Neuronal stem cell (in vitro differentiated cells): ENCODE measurements around the gene PTCH1.

Experiments used
- DNase-seq: peaks from one replicate; pipeline ENCODE4 v3.0.0-alpha.2; 2013; ENCODE audit warnings: low spot score
- H2AFZ ChIP-seq: one replicate; pipeline ENCODE4 v1.6.1; 2013; ENCODE audit warnings: mild to moderate bottlenecking, low read length, inconsistent platforms
- H2AK5ac ChIP-seq: 2 replicates; pipeline ENCODE4 v1.6.1; 2013; ENCODE audit warnings: low read depth, mild to moderate bottlenecking, inconsistent platforms, low read length, moderate library complexity, mixed read lengths
- H2BK120ac ChIP-seq: 2 replicates; pipeline ENCODE4 v1.6.1; 2013; ENCODE audit warnings: low read depth, mild to moderate bottlenecking, inconsistent platforms, low read length, moderate library complexity, mixed read lengths
- H2BK12ac ChIP-seq: one replicate; pipeline ENCODE4 v1.6.1; 2013; ENCODE audit warnings: low read length, inconsistent platforms
- H2BK15ac ChIP-seq: 2 replicates; pipeline ENCODE4 v1.6.1; 2013; ENCODE audit warnings: mild to moderate bottlenecking, low read length, inconsistent platforms, mixed read lengths
- H2BK5ac ChIP-seq: one replicate; pipeline ENCODE4 v1.6.1; 2013; ENCODE audit warnings: inconsistent platforms, mild to moderate bottlenecking, low read length, moderate library complexity
- H3K14ac ChIP-seq: one replicate; pipeline ENCODE4 v1.6.1; 2013; ENCODE audit warnings: low read length, inconsistent platforms
- H3K18ac ChIP-seq: 2 replicates; pipeline ENCODE4 v1.6.1; 2013; ENCODE audit warnings: low read length, inconsistent platforms
- H3K23ac ChIP-seq: 2 replicates; pipeline ENCODE4 v1.6.1; 2013; ENCODE audit warnings: low read depth, mild to moderate bottlenecking, mixed read lengths, low read length, inconsistent platforms; ENCODE audit not compliant: poor library complexity
- H3K27ac ChIP-seq: replicated peaks from 3 replicates; pipeline ENCODE4 v1.5.1; 2013; ENCODE audit warnings: low read length, inconsistent platforms
- H3K27me3 ChIP-seq, 3 experiments: 2 replicates each; pipeline ENCODE4 v1.6.1; 2013; ENCODE audit warnings: low read length in 3 of 3, mild to moderate bottlenecking in 2 of 3, inconsistent platforms in 1 of 3, low read depth in 1 of 3, mixed read lengths in 1 of 3, moderate library complexity in 1 of 3; ENCODE audit not compliant: control insufficient read depth in 3 of 3, insufficient read depth in 3 of 3
- H3K36me3 ChIP-seq, 2 donors: replicated peaks in 1 of 2; 2 replicates each; pipeline ENCODE4 v1.6.1; 2013; ENCODE audit warnings: low read length in 2 of 2; ENCODE audit not compliant: control insufficient read depth in 2 of 2, insufficient read depth in 2 of 2
- H3K4ac ChIP-seq: 2 replicates; pipeline ENCODE4 v1.6.1; 2013; ENCODE audit warnings: inconsistent platforms, mild to moderate bottlenecking, low read length, moderate library complexity
- H3K4me1 ChIP-seq, 2 donors: 1 replicate in 1 of 2; 2 replicates in 1 of 2; pipeline ENCODE4 v1.6.1; 2013; ENCODE audit warnings: low read length in 2 of 2, low read depth in 1 of 2; ENCODE audit not compliant: control insufficient read depth in 2 of 2, insufficient read depth in 1 of 2
- H3K4me2 ChIP-seq: one replicate; pipeline ENCODE4 v1.6.1; 2013; ENCODE audit warnings: mild to moderate bottlenecking, low read length, inconsistent platforms; ENCODE audit not compliant: insufficient read depth, poor library complexity, severe bottlenecking
- H3K4me3 ChIP-seq, 2 donors: 2 replicates each; pipeline ENCODE4 v1.5.1; 2013; ENCODE audit warnings: low read length in 2 of 2, mild to moderate bottlenecking in 2 of 2, inconsistent platforms in 1 of 2, moderate library complexity in 1 of 2
- H3K79me1 ChIP-seq: one replicate; pipeline ENCODE4 v1.6.1; 2013; ENCODE audit warnings: low read depth, mild to moderate bottlenecking, inconsistent platforms, low read length, moderate library complexity
- H3K9ac ChIP-seq: one replicate; pipeline ENCODE4 v1.6.1; 2013; ENCODE audit warnings: mild to moderate bottlenecking, low read depth, low read length, inconsistent platforms; ENCODE audit not compliant: poor library complexity
- H3K9me3 ChIP-seq, 2 donors: replicated peaks in 1 of 2; 2 replicates each; pipeline versions ENCODE3 to v1.6.1; 2013; ENCODE audit warnings: low read length in 2 of 2, mild to moderate bottlenecking in 2 of 2, inconsistent platforms in 1 of 2, low read depth in 1 of 2, mixed read lengths in 1 of 2, moderate library complexity in 1 of 2; ENCODE audit not compliant: control insufficient read depth in 2 of 2, insufficient read depth in 1 of 2
- H4K8ac ChIP-seq: one replicate; pipeline ENCODE4 v1.6.1; 2013; ENCODE audit warnings: low read depth, mild to moderate bottlenecking, inconsistent platforms, low read length, moderate library complexity
- H4K91ac ChIP-seq: one replicate; pipeline ENCODE4 v1.6.1; 2013; ENCODE audit warnings: low read length, low read depth, mild to moderate bottlenecking, inconsistent platforms; ENCODE audit not compliant: poor library complexity
- WGBS, 2 donors: extraction: QIAGEN DNeasy Blood & Tissue Kit; methylation state at CpG; one replicate each; pipeline ENCODE4 v1.1.7; 2013; ENCODE audit warnings: missing lambda C conversion rate in 2 of 2, mixed read lengths in 1 of 2; ENCODE audit not compliant: insufficient read length in 2 of 2, insufficient replicate concordance in 1 of 2; ENCODE audit errors: extremely low coverage in 2 of 2; 5-methylcytosine and 5-hydroxymethylcytosine counted together

The PTCH1 gene

DNA sequence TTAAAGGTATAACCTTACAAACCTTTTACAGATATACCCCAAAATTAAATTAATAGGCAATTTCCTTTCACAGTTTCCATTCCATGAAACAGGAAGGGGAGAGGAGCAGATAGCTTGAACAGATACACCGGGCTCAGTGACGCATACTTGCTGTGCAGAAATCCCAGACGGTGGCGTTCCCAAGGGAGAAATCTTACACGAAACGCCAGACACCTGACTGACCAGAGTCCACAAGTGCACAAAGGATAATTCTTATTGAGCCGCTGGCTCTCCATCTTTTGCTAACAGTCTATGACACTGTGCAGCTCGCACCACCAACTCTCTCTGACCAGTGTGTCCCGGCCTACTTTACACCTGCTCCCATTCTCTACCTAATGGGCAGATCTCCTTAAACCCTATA is 37.4 kb downstream of the PTCH1 start:
- no peak for DNase-seq
- Histone ChIP-seq H3K4me3 (no peak overlapping the region), H2BK15ac (no peak overlapping the region), H2BK5ac (no peak overlapping the region), H3K79me1 (peaks cover 2% of the 10 kb centered on the region), H3K27ac (no peak overlapping the region), H4K8ac (no peak overlapping the region), H3K36me3 (peaks cover 28 to 98% of the 10 kb centered on the region in 2 donors), H2AFZ (no peak overlapping the region), H4K91ac (no peak overlapping the region), H2BK12ac (no peak overlapping the region), H2AK5ac (no peak overlapping the region), H3K9me3 (peaks cover 0 to 2% of the 10 kb centered on the region in 2 donors), H3K18ac (no peak overlapping the region), H3K4ac (no peak overlapping the region), H3K4me2 (no peak overlapping the region), H2BK120ac (no peak overlapping the region), H3K23ac (no peak overlapping the region), H3K9ac (no peak overlapping the region), H3K27me3 (no peaks in the 10 kb centered on the region), H3K14ac (no peak overlapping the region), H3K4me1 (peaks cover 26 to 56% of the 10 kb centered on the region in 2 donors)
- WGBS, 2 donors: no CpG with 5 or more reads among the region's 9 CpGs

GRCh38 chr9:95478335-95478734 is 38.4 kb downstream of the PTCH1 start:
- Histone ChIP-seq H3K4me3 (no peak overlapping the region), H3K4me2 (no peak overlapping the region), H2AFZ (no peak overlapping the region), H3K4ac (no peak overlapping the region), H3K79me1 (peaks cover 2% of the 10 kb centered on the region), H3K27ac (peak overlapping the region; percentile 41), H4K91ac (no peak overlapping the region), H2BK5ac (no peak overlapping the region), H2AK5ac (no peak overlapping the region), H3K9ac (no peak overlapping the region), H3K23ac (no peak overlapping the region), H4K8ac (no peak overlapping the region), H3K36me3 (peaks cover 34 to 98% of the 10 kb centered on the region in 2 donors), H2BK15ac (no peak overlapping the region), H3K9me3 (peaks cover 0 to 2% of the 10 kb centered on the region in 2 donors), H3K14ac (no peak overlapping the region), H3K18ac (no peak overlapping the region), H3K27me3 (no peaks in the 10 kb centered on the region), H2BK12ac (no peak overlapping the region), H2BK120ac (no peak overlapping the region), H3K4me1 (peaks cover 25 to 50% of the 10 kb centered on the region in 2 donors)
- no CpG with 5 or more reads among the region's 5 CpGs for WGBS, 2 donors
- DNase-seq: peak; percentile 69

DNA sequence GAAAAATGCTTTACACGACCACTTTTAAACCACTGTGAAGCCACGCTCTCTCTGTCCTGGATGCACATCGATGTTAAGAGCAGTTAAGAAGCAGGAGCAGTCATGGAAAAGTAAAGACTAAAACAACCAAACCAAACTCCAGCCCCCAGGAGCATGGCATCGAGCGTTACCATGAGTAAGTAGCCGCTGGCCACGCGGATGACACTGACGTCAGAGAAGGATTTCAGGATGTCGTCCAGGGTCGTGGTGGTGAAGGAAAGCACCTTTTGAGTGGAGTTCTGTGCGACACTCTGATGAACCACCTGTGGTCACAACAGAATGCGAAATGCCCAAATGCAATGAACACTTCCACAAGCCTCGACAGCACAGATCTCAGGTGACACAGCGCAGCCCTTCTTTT is 38.9 kb downstream of the PTCH1 start:
- Histone ChIP-seq H3K27ac (peak overlapping the region; percentile 41), H3K79me1 (peaks cover 2% of the 10 kb centered on the region), H3K4ac (no peak overlapping the region), H3K23ac (no peak overlapping the region), H3K4me2 (no peak overlapping the region), H2AFZ (no peak overlapping the region), H3K4me1 (peaks cover 24 to 50% of the 10 kb centered on the region in 2 donors), H3K36me3 (peaks cover 34 to 98% of the 10 kb centered on the region in 2 donors), H4K8ac (no peak overlapping the region), H2BK5ac (no peak overlapping the region), H2BK120ac (no peak overlapping the region), H2BK15ac (no peak overlapping the region), H2AK5ac (no peak overlapping the region), H3K9me3 (peaks cover 0 to 2% of the 10 kb centered on the region in 2 donors), H4K91ac (no peak overlapping the region), H3K9ac (no peak overlapping the region), H3K4me3 (no peak overlapping the region), H3K18ac (no peak overlapping the region), H3K14ac (no peak overlapping the region), H3K27me3 (no peaks in the 10 kb centered on the region), H2BK12ac (no peak overlapping the region)
- no CpG with 5 or more reads among the region's 15 CpGs for WGBS, 2 donors
- no peak for DNase-seq

DNA sequence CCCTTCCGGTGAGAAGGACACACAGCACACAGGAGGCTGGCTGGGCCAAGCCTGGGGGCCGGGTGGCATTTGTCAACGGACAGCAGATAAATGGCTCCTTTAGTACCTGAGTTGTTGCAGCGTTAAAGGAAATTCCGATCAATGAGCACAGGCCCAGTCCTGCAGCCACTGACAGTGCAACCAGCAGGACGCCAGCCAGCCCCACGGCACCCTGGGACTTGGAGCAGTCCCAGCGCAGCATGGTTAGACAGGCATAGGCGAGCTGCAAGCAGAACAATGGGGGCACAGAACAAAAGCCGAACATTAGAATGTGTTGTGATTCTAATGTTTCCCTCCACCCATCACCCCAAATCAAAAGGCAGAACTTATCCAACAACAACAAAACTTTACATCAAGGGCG is 39.3 kb downstream of the PTCH1 start:
- peaks cover 2% of the 10 kb centered on the region for H3K79me1 ChIP-seq
- DNase-seq: no peak
- peak overlapping the region; percentile 48 for H3K18ac ChIP-seq
- no peak overlapping the region for H3K9ac ChIP-seq
- H3K4me1 ChIP-seq: peaks cover 24 to 50% of the 10 kb centered on the region in 2 donors
- no peak overlapping the region for H2BK12ac ChIP-seq
- H3K36me3 ChIP-seq: peaks cover 39 to 98% of the 10 kb centered on the region in 2 donors
- no peak overlapping the region for H3K4me3 ChIP-seq
- no CpG with 5 or more reads among the region's 11 CpGs for WGBS, 2 donors
- H2BK5ac ChIP-seq: no peak overlapping the region
- H2AK5ac ChIP-seq: no peak overlapping the region
- peaks cover 0 to 2% of the 10 kb centered on the region in 2 donors for H3K9me3 ChIP-seq
- H4K91ac ChIP-seq: no peak overlapping the region
- no peak overlapping the region for H2AFZ ChIP-seq
- H3K4me2 ChIP-seq: no peak overlapping the region
- no peak overlapping the region for H3K14ac ChIP-seq
- no peak overlapping the region for H4K8ac ChIP-seq
- H3K27ac ChIP-seq: no peak overlapping the region
- H3K27me3 ChIP-seq: no peaks in the 10 kb centered on the region
- H2BK15ac ChIP-seq: no peak overlapping the region
- H3K23ac ChIP-seq: no peak overlapping the region
- H3K4ac ChIP-seq: no peak overlapping the region
- no peak overlapping the region for H2BK120ac ChIP-seq
